IPS-NIHi7 (cell line): ENCODE results near the gene TMEM132D.
A peak's percentile ranks its signal among the peaks of the same experiment; 100 is the strongest.
"Not testable (repeated sequence)": the region's sequence is repeated elsewhere in the genome, so short reads cannot be mapped to it uniquely, and the experiment has no call there.

Experiments
- DNase-seq: peaks from one replicate; pipeline ENCODE4 v3.0.0; 2012; ENCODE audit warnings: mixed read lengths; ENCODE audit errors: extremely low spot score

TMEM132D gene

DNA sequence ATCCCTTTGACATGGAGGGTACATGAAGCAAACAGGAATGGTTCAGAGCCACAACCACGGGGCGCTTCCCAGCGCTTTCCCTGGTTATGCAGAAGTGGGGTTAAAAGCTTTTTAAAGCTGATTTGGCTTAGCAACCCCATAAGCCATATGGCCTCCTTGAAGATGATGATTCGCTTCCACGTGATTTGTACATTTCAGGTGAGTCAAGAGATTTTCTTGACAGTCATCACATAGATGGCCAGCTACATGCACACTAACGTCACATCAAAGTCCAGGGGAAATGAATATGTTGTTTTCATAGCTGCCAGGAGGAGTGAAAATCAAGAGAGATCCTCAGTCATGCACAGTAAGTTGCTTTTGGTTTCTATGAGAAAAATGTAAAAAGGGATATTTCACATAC, 309.7 kb downstream of the TMEM132D start:
- DNase-seq, result no peak

DNA sequence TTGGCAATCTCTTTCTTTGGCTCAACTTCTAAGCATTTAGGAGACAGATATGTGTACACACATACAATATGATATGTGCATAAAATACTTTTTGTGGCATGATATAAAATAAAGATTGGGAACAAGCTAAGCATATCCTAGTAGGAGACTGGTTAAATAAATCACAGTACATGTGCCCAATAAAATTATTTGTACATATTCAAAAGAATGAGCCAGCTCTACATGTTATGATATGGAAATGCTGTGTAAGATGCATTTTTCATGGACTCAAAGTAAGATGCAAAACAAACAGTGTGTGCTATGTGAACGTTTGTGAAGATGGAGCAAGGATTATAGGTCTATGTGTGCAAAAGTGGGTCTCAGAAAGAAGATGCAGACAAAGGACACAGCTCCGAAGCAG, 311.4 kb downstream of the TMEM132D start:
- DNase-seq, result no peak

DNA sequence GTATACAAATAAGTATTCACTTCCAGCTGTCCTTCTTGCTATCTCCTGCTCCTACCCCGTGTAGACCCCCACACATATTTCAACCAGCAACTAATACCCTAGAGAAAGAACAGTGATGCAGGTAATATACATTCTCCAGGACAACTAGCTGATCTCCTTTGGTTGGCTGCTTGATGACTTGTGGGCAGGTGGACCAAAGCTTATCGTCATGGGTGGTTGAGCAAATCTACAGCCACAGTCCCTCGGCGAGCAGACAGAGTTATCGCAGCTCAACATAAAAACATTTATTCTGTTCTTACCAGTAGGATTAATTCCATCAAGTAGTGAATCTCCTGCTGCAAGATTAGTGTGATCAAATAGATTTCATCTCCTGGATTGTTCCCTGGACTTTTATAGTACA, 314.3 kb downstream of the TMEM132D start:
- no peak for DNase-seq

DNA sequence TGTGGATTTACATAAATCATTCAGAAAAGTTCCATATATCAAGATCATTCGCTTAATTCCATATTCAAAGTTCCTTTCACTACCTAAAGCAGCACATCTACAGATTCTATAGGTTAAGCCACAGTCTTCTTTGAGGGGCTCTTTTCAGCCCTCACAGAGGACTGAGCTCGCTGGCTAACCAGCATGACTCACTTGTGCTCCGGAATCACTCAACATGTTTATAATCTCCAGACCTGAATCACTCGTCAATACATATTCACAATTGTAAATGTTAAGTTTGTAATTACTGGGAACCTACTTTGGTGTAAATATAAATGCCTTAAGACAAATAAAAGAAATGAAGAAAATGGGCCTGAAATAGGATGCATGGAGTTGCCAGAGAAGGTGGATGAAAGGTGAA, 315.7 kb downstream of the TMEM132D start:
- DNase-seq, result no peak

DNA sequence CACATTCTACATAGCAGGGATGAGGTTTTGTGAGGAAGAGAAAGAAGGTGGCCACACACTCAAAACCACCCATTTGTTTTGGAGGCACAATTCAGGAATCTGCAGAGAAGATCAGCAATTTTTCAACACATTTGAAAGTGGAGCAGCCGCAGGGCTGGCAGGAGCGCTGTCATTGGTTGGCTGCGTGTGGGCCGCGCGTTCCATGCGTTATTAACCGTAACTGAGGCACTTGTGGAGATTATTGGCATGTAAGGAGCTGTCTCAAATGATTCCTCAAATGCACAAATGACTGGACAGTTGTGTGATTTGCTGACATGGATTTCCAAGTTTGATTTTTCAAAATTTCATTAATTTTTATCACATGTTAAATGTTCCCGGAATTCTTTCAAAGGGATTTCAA, 318.5 kb downstream of the TMEM132D start:
- DNase-seq, result no peak

DNA sequence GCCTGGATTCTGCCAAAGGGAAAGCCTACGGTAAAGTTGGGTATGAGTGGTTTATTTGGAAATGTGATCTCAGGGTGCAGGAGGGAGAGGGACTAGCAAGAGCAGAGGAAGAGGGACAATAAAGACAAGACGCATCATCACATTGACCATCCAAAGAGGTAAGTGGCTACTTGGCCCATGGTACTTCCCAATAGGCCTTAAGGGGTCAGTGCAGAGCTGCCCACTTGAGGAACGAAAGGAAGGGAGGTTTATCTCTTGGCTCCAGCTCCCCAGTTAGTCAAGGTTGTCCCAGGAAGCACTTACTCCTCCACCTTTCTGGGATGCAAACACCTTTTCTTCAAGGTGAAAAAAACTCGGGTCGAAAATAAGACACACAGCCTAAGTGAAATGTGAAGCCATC, 323.9 kb downstream of the TMEM132D start:
- DNase-seq, result peak; percentile 39

DNA sequence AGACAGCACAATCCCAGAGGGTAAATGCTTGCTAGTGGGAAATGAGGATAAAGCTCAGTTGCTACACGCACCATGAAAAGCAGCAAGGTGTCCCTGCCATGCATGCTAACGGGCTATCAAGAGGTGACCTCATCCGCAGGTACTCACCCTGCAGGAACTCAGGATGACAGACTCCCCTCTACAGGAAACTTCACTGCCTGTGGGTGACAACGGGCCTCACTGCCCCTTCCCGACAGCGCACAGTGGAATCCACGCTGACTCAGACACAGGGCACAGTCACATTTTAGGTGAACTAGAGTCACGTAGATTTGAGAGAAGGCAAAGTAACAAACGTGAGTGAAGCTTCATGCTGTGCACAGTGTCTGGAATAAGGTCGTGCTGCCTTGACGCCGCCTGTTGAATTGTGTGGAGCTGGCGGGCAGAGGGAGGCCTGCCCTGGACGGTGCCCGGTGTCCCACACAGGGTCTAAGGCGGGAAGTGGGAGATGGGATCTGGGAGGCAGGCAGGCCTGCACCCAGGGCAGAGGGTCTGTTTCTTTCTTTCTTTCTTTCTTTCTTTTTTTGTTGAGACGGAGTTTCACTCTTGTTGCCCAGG, 331.8 kb downstream of the TMEM132D start:
- peak; percentile 41 for DNase-seq

DNA sequence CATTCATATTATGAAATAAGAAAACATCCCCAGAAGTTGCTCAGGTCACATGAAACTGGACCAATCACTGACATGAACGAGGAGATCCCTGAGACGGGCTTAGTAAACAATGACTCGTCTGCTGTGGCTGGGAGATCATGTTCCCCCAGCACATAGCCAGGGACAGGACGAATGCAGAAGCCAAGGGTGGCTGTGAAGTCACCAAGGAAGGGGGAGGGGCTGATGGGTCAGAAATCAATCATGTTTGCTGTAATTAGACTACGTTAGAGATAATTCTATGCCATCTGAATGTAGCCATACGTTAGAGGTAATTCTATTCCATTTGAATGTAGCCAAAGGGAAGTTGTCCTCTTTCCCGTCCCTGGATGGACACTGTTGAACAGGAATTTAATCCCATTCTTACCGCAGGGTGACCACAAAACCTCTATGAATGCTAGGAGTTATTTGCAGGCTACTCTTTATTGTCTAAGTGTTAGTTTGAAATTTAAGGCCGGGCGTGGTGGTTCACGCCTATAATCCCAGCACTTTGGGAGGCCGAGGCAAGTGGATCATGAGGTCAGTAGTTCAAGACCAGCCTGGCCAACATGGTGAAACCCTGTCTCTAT, 332.9 kb downstream of the TMEM132D start:
- peak; percentile 15 for DNase-seq

DNA sequence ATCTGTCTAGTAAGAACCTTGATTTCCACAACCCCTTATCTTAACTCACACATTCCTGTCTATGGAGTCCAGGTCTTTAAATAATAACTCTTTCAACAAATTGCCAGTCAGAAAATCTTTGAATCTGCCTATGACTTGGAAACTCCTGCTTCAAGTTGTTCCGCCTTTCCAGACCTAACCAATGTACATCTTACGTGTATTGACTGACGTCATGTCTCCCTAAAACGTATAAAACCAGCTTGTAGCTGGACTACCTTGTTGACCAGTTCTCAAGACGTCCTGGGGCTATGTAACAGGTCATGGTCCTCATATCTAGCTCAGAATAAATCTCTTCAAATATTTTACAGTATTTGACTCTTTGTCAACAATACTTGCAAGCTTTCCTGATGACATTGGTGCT, 337.0 kb downstream of the TMEM132D start:
- no peak for DNase-seq

DNA sequence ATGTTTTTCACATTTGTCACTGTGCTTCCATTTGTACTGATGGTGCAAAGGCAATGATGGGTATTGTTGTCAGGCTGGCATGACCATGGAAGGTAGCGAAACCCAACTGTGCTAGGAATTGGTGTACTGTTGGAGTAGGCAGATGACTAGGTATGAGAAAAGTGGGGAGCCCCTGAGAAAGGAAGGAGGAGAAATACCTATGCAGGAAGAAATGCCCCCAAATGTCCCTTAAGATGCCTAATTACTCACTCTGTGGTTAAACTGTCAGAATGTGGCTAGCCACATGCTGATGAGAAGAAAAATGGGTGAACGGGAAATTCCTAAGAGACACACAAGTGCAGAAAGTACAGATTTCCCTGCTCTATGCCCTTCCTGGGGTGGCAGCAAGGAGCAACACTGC, 339.1 kb downstream of the TMEM132D start:
- DNase-seq, result no peak

DNA sequence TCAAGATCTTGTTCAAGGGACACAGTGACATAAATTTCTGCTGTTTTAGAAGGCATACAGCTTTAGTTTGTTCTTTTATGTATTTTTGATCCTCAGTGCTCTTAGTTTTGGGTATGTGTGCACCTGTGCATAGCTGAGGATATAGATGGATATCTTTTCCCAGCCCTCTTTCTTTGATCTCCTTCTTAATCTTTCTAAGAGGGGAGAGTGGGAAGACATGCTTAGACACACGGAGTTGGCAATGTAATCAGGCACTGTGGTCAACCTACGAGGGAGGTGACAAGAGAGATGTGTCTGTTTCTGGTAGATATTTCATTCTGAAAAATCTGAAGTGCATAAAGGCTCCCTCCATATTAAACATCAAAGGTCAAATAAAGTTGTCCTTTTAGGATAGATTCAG, 340.6 kb downstream of the TMEM132D start:
- DNase-seq, result no peak

DNA sequence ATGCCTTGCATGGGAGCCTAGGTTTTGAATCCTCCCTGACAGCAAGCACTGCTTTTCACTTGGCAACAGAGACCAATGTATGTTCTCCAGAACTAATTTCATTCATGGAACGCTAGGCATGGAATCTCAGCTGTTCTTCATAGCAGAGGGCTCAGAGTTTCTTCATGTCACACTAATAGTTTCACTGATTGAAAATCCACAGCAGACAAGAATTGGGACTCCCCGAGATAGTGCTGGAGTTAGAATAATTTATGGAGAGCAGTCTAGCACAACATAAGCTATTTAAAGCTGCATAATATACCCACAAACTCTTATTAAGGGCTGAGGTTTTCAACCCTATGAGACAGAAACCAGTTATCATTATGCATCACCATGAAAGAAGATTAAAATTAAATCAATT, 342.5 kb downstream of the TMEM132D start:
- no peak for DNase-seq

DNA sequence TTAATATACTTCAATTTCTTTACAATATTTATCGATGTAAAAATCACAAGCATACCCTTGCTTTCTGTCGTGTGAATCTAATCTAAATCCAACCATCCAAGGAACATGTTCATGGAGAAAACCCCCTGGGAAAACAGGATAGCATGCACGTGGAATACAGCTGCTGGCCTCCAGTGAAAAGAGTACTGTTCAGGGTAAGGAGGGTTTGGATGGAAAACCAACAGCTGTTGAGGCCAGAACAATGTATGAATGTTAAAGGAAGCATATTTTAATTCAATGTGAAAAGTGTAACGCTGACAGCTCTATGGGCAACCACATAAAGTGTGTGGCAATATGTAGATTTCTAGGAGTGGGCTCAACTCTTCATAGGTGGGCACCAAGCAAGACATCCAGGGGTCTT, 344.0 kb downstream of the TMEM132D start:
- DNase-seq, result no peak

DNA sequence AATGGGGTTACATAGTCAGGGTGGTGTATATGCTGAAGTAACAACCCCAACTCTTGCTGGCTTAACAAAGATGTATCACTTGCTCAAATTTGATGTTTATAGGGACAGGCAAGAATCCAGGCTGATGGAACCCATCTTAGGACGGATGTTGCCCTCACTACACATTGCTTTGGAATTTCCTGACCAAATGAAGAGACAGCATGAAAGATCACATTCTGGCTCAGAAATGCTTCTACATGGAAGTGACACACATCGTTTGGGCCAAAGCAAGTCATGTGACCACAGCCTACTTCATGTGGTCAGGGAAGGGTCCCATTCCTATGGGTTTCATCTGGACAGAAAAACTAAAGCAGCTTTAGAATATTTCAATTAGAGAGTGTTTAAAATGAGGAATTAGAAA, 345.8 kb downstream of the TMEM132D start:
- no peak for DNase-seq

DNA sequence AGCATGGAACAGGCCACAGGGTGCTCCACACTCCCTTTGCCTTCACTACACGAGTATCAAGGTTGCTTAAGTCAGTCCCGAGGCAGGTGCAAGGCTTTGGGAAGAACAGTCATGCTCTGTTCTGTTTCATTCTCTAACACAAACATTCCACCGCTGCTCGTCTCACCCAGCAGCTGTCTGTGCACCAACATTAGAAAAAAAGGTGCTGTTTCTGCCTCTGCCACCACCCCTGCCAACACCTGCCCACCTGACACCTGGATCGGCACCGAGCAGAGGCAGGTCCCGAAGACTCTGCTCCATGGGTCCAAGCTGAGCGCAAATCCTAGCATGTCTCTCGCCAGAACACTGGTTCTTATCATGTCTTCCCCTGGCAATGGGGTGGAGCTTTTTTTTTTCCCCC, 347.7 kb downstream of the TMEM132D start:
- no peak for DNase-seq

DNA sequence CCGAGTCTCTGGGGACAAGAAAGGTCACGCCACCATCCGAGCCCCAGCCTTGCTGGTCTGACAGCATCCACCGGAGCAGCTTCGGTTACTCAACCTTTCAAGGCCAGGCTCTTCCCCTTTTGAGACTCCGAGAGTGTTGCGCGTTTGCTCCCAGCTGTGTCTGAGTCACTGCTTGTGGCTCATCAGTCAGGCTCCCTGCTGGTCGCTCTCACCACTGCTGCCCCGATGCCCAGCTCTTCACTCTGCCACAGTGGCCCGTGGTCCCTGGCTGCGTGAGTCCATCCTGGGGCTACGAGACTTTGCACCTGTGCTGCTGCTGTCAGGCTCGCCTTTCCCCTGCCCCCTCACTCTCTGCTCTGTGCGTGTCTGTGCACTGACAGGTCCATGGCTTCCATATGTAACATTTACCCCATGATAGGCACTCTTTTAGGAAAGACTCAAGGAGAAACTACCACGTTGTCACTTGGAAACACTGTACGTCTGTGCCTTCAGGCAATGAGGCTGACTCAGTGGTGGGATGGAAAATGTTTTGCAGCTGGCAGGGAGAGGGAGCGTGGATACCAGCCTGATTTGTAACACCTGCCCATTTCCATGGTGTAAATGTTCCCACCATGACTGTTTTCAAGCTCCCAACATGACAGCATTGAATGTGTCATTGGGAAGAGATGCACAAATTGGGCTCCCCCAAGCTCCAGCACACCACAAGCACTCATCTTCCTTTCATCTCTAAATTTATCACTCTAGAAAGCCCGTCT, 350.7 kb downstream of the TMEM132D start:
- no peak for DNase-seq

DNA sequence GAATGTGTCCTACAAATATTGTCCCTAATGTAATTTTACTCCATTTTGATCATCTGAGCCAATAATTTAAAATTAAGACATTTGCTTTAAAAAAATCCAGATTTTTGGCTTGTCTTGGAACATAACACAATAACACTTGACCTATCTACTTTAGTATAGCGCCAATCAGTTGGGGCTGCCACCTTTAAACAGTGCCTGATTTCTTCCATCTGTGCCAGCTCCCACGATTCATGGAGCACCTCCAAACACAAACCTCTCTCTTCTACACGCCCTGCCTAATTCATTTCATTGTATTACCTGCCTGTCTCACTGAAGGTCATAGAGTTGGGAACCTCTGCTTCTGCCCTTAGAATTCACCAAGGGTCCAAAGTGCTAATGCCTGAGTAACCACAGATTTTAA, 352.4 kb downstream of the TMEM132D start:
- DNase-seq, result no peak

DNA sequence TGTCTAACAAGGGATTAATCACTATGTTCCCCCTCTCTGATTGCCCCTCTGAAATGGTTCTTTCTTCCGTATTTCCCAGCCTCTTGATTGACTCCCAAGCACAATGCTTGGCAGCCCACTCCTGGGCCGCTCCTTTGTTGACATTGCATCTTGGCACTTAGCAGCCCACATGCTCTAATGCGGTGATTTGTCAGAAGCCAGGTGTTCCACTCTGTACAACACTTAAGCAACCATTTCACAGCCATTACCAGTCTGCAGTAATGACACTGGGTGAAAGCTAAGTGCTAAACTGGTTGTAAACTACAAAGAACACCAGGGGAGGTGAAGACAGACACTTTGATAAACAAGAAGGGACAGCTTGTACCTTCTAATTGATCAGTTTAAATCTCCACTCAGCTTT, 353.5 kb downstream of the TMEM132D start:
- DNase-seq, result no peak

DNA sequence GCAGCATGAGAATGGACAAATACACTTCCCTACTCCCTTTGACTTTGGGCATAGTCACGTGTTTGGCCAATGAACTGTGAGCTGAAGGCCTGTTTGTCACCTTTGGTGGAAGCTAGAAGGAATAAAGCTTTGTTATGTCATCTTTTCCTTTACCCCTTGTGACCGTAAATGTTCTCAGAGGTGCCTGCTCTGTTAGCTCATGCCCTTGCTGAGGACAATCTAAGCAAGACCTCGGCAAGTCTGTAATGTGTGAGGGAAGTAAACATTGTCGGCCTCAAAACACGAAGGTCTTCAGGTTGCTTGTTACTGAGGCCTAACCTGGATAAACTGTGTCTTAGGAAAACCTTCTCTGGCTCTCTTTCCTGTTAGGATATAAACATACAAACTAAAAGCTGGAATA, 354.2 kb downstream of the TMEM132D start:
- DNase-seq, result no peak

DNA sequence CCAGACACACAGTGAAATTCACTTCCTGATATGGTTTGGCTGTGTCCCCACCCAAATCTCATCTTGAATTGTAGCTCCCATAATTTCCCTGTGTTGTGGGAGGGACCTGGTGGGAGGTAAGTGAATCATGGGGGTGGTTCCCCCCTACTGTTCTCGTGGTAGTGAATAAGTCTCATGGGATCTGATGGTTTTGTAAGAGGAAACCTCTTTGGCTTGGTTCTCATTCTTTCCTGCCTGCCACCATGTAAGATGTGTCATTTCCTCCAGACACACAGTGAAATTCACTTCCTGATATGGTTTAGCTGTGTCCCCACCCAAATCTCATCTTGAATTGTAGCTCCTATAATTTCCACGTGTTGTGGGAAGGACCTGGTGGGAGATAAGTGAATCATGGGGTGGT, 354.8 kb downstream of the TMEM132D start:
- DNase-seq, result not testable (repeated sequence)

DNA sequence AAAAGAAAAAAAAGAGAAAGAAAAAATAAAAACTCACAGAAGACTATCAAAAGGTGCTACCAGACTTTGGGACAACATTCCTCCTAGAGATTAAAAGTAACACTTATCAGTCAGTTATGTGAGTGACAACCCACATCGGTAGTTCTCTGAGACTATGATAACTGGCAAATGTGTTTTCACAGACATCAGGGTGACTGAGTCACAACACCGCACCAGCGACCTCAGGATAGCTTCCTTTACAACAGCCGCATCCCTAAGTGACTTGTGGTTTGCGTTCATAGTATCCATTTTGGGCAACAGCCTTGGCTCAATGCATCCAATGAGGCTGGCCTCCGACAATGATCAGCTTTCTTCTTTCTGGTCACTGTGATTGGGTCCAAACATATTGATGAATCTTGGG, 359.1 kb downstream of the TMEM132D start:
- DNase-seq, result no peak

DNA sequence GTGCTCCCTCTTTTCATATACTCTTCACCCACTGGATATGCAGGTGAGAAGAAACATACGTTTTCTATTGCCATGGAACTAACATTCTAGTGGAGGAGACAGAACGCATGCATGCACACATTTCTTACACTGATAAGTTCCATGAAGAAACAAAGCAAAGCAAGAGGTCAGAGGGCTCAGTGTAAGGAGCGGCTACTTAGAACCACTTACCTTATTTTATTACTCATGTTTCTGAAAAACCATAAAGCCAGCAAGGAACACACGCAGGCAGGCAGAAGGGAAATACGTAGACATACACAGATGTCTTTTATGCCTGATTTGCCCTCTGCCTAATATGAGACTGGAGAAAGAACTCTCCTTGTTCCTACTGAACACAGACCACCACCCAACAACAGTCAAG, 362.9 kb downstream of the TMEM132D start:
- DNase-seq, result no peak

DNA sequence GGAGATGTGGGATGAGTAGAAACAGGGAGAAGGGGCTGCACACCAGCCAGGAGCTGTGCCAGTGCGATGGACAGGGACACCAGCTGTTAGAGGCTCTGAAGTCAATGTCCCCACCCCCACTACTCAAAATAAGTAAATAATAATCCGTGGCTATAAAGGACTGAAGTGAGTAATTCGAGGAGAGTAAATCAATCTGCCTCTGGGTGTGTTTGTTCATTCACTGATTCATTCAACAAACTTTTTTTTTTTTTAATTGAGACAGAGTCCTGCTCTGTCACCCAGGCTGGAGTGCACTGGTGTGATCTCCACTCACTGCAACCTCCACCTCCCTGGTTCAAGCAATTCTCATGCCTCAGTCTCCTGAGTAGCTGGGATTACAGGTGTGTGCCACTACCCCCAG, 363.6 kb downstream of the TMEM132D start:
- no peak for DNase-seq
